HG03354 (cell line): ENCODE data around the gene POU2AF1.
A peak's percentile ranks its signal among the peaks of the same experiment; 100 is the strongest.

Experiments
- ATAC-seq: cut with Tn5 transposase; IDR thresholded peaks from one replicate; pipeline ENCODE4 v1.9.1; 2021; ENCODE audit warnings: mild to moderate bottlenecking; ENCODE audit not compliant: unreplicated experiment, poor library complexity, severe bottlenecking

Gene POU2AF1

GRCh38 chr11:111378861-111379601, at the start of gene POU2AF1:
POU2AF1 (minus strand) TSS chr11:111379275; CDS start chr11:111379177, 98 bp downstream.
- peak; percentile 71 for ATAC-seq

- no peak for ATAC-seq
These were observed 49.2 kb upstream of the POU2AF1 start for GRCh38 chr11:111428113-111428876.

GRCh38 chr11:111427471-111427912, 48.4 kb upstream of the POU2AF1 start:
- ATAC-seq, result no peak

GRCh38 chr11:111426617-111427016, 47.5 kb upstream of the POU2AF1 start:
- ATAC-seq, result no peak

- ATAC-seq, result peak; percentile 4
These were observed 44.2 kb upstream of the POU2AF1 start for GRCh38 chr11:111423250-111423615.

- ATAC-seq, result peak; percentile 82
These were observed 43.6 kb upstream of the POU2AF1 start for GRCh38 chr11:111422494-111423249.

- ATAC-seq, result no peak
These were observed 42.2 kb upstream of the POU2AF1 start for GRCh38 chr11:111421251-111421650.

GRCh38 chr11:111419641-111420327, 40.7 kb upstream of the POU2AF1 start:
- ATAC-seq, result no peak

GRCh38 chr11:111419181-111419580, 40.1 kb upstream of the POU2AF1 start:
- ATAC-seq, result no peak

GRCh38 chr11:111418436-111418787, 39.3 kb upstream of the POU2AF1 start:
- ATAC-seq, result no peak

- peak; percentile 43 for ATAC-seq
These were observed 38.8 kb upstream of the POU2AF1 start for GRCh38 chr11:111417766-111418435.

GRCh38 chr11:111417011-111417765, 38.1 kb upstream of the POU2AF1 start:
- ATAC-seq, result peak; percentile 75

- ATAC-seq, result peak; percentile 3
These were observed 37.3 kb upstream of the POU2AF1 start for GRCh38 chr11:111416231-111416960.

GRCh38 chr11:111414936-111415335, 35.9 kb upstream of the POU2AF1 start:
- no peak for ATAC-seq

- ATAC-seq, result peak; percentile 11
These were observed 35.3 kb upstream of the POU2AF1 start for GRCh38 chr11:111414267-111414931.

- ATAC-seq, result no peak
These were observed 34.8 kb upstream of the POU2AF1 start for GRCh38 chr11:111413849-111414248.

- no peak for ATAC-seq
These were observed 33.2 kb upstream of the POU2AF1 start for GRCh38 chr11:111412293-111412692.
